ENCODE data around the gene TMPRSS6. TPM values are rescaled to one million over a fixed set of nuclear protein-coding genes. Genes with fewer than 3 reads are reported as not detected.

The TMPRSS6 gene
- total and polyA plus RNA-seq, 2 of the 13 experiments (the other 11 are each of a cell fraction or from before 2014, with no cell fraction given): 4.2 to 4.8 TPM

GRCh38 chr22:37023743-37024338, 85.7 kb downstream of the TMPRSS6 start (continued):
- TF ChIP-seq PRDM4 (CRISPR knock-in tag; IDR thresholded peaks at IDR 0.05; ENCODE audit: borderline replicate concordance) (no peak), KAT2B (IDR thresholded peaks at IDR 0.05; ENCODE audit: borderline replicate concordance, low read depth, low read length) (no peak), FOXK2 (IDR thresholded peaks at IDR 0.05) (no peak), KDM6A (CRISPR knock-in tag; IDR thresholded peaks at IDR 0.05; ENCODE audit: low read depth) (peak; percentile 53), ZNF776 (CRISPR knock-in tag; IDR thresholded peaks at IDR 0.05) (no peak), WIZ (CRISPR knock-in tag; IDR thresholded peaks at IDR 0.05) (no peak; the same call in 1 of the 2 replicates), ZNF275 (CRISPR knock-in tag; IDR thresholded peaks at IDR 0.05; ENCODE audit: borderline replicate concordance) (no peak), SMAD9 (CRISPR knock-in tag; IDR thresholded peaks at IDR 0.05) (no peak), SOX5 (CRISPR knock-in tag; IDR thresholded peaks at IDR 0.05; ENCODE audit: borderline replicate concordance) (peak; percentile 48; the same call in 1 of the 2 replicates), PRMT3 (CRISPR knock-in tag; IDR thresholded peaks at IDR 0.05; ENCODE audit: borderline replicate concordance, low read depth) (peak; percentile 61; the same call in 1 of the 2 replicates), SP140L (CRISPR knock-in tag; IDR thresholded peaks at IDR 0.05; ENCODE audit: borderline replicate concordance) (no peak), TBX3 (IDR thresholded peaks at IDR 0.05; ENCODE audit: borderline replicate concordance) (no peak), SMYD3 (CRISPR knock-in tag; IDR thresholded peaks at IDR 0.05) (no peak), ZSCAN29 (CRISPR knock-in tag; conservative IDR thresholded peaks at IDR 0.05) (no peak; the same call in 1 of the 2 replicates), KLF16 (CRISPR knock-in tag; IDR thresholded peaks at IDR 0.05) (no peak), ZNF296 (CRISPR knock-in tag; conservative IDR thresholded peaks at IDR 0.05) (no peak), ATF1 (CRISPR knock-in tag; IDR thresholded peaks at IDR 0.05) (no peak), ZNF660 (CRISPR knock-in tag; IDR thresholded peaks at IDR 0.05; ENCODE audit: borderline replicate concordance, low read depth) (no peak), CAMTA2 (CRISPR knock-in tag; IDR thresholded peaks at IDR 0.05; ENCODE audit: borderline replicate concordance) (no peak), RBM39 (IDR thresholded peaks at IDR 0.05; ENCODE audit: low read depth, low read length, poor library complexity, severe bottlenecking) (no peak), ZNF788 (CRISPR knock-in tag; IDR thresholded peaks at IDR 0.05; ENCODE audit: borderline replicate concordance) (no peak; the same call in 1 of the 2 replicates), KLF15 (CRISPR knock-in tag; IDR thresholded peaks at IDR 0.05; ENCODE audit: borderline replicate concordance) (no peak)
- TF ChIP-seq, protein P1, sequence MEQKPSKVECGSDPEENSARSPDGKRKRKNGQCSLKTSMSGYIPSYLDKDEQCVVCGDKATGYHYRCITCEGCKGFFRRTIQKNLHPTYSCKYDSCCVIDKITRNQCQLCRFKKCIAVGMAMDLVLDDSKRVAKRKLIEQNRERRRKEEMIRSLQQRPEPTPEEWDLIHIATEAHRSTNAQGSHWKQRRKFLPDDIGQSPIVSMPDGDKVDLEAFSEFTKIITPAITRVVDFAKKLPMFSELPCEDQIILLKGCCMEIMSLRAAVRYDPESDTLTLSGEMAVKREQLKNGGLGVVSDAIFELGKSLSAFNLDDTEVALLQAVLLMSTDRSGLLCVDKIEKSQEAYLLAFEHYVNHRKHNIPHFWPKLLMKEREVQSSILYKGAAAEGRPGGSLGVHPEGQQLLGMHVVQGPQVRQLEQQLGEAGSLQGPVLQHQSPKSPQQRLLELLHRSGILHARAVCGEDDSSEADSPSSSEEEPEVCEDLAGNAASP (CRISPR knock-in tag; IDR thresholded peaks at IDR 0.05; ENCODE audit: borderline replicate concordance): peak; percentile 77; the same call in 1 of the 2 replicates
